OCI-LY1 (cell line): ENCODE measurements around the gene CRIM1.

Experiments
- H2AFZ ChIP-seq: fragments of 200-600 bp; sonication (generic), shearing (Covaris generic); 2 replicates; pipeline ENCODE4 v1.6.0; 2014; ENCODE audit warnings: antibody characterized with exemption, mild to moderate bottlenecking, low read length
- H3F3A ChIP-seq: fragments of 200-600 bp; sonication (generic), shearing (Covaris generic); 2 replicates; pipeline ENCODE4 v1.6.0; 2014; ENCODE audit warnings: mild to moderate bottlenecking, antibody characterized with exemption, low read length, moderate library complexity; ENCODE audit not compliant: insufficient read depth
- H3K27ac ChIP-seq: fragments of 200-600 bp; sonication (generic); 2 replicates; pipeline ENCODE4 v1.5.1; 2014; ENCODE audit warnings: low read length, mixed run types, mild to moderate bottlenecking, low read depth; ENCODE audit not compliant: poor library complexity, severe bottlenecking
- H3K27me3 ChIP-seq: fragments of 200-600 bp; sonication (generic); 2 replicates; pipeline ENCODE4 v1.6.0; 2014; ENCODE audit warnings: antibody characterized with exemption, mild to moderate bottlenecking, low read length, moderate library complexity; ENCODE audit not compliant: insufficient read depth
- H3K36me3 ChIP-seq: fragments of 200-600 bp; sonication (generic); 2 replicates; pipeline ENCODE4 v1.6.1; 2014; ENCODE audit warnings: mild to moderate bottlenecking, antibody characterized with exemption, low read length, moderate library complexity, mixed read lengths; ENCODE audit not compliant: insufficient read depth
- H3K4me1 ChIP-seq: fragments of 200-600 bp; sonication (generic); 2 replicates; pipeline ENCODE4 v1.5.1; 2014; ENCODE audit warnings: mild to moderate bottlenecking, low read length, moderate library complexity; ENCODE audit not compliant: insufficient read depth, severe bottlenecking
- H3K4me2 ChIP-seq: fragments of 200-600 bp; sonication (generic), shearing (Covaris generic); 2 replicates; pipeline ENCODE4 v1.6.1; 2014; ENCODE audit warnings: low read length
- H3K4me3 ChIP-seq: fragments of 200-600 bp; sonication (generic); 2 replicates; pipeline ENCODE4 v1.5.1; 2014; ENCODE audit warnings: low read length, low read depth, mild to moderate bottlenecking, mixed read lengths; ENCODE audit not compliant: poor library complexity, severe bottlenecking
- H3K79me2 ChIP-seq: fragments of 200-600 bp; shearing (Covaris generic); 2 replicates; pipeline ENCODE4 v1.6.1; 2016; ENCODE audit warnings: mixed run types, low read length, mixed read lengths; ENCODE audit not compliant: insufficient read depth
- H3K9ac ChIP-seq: fragments of 200-600 bp; sonication (generic), shearing (Covaris generic); 2 replicates; pipeline ENCODE4 v1.6.1; 2014; ENCODE audit warnings: mild to moderate bottlenecking, low read length, mixed read lengths
- H3K9me2 ChIP-seq: fragments of 200-600 bp; sonication (generic), shearing (Covaris generic); 2 replicates; pipeline ENCODE4 v1.6.1; 2014; ENCODE audit warnings: low read depth, mild to moderate bottlenecking, low read length, mixed read lengths
- H3K9me3 ChIP-seq: fragments of 200-600 bp; shearing (Covaris generic); 2 replicates; pipeline ENCODE4 v1.6.1; 2014; ENCODE audit warnings: low read length, mixed read lengths
- H4K20me1 ChIP-seq: fragments of 200-600 bp; sonication (generic), shearing (Covaris generic); 2 replicates; pipeline ENCODE4 v1.6.0; 2016; ENCODE audit warnings: mild to moderate bottlenecking, low read length; ENCODE audit not compliant: insufficient read depth
- CTCF ChIP-seq: fragments of 200-600 bp; sonication (generic), shearing (Covaris generic); IDR thresholded peaks from 2 replicates; pipeline ENCODE4 v1.5.1; 2017; ENCODE audit warnings: mild to moderate bottlenecking, antibody characterized with exemption, low read length, moderate library complexity, mixed read lengths
- EZH2 ChIP-seq: fragments of 200-600 bp; sonication (generic), shearing (Covaris generic); IDR thresholded peaks from 2 replicates; pipeline ENCODE4 v1.8.0; 2017; ENCODE audit warnings: borderline replicate concordance, mixed run types, mild to moderate bottlenecking, antibody characterized with exemption, low read length, moderate library complexity, mixed read lengths

CRIM1 gene

DNA sequence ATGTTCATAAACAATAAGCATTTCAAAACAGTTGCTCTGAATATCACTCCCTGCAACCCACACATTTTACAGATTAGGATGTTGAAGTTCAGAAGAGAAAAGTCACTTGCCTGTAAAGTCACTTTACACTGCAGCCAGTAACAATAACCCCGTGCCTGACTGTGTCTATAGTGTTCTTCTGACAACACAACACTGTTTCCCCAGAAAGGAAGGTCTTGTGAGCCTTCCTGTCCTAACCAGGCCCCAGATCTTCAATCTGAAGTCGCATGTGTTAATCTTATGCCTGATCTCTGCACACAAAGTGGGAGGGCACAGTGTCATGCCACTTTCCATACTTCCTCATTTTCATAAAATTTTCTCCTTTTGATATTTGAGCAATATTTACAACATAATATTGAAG, 122.2 kb downstream of the CRIM1 start:
- no peaks in the 10 kb centered on the region for H3K79me2 ChIP-seq
- H4K20me1 ChIP-seq = no peaks in the 10 kb centered on the region
- no peak overlapping the region for H3K27ac ChIP-seq
- no peaks in the 10 kb centered on the region for H3K9me2 ChIP-seq
- TF ChIP-seq CTCF = no peak
- no peak for TF ChIP-seq EZH2
- H3K4me1 ChIP-seq = no peaks in the 10 kb centered on the region
- no peak overlapping the region for H3K4me3 ChIP-seq
- H3K4me2 ChIP-seq = no peak overlapping the region
- H3K27me3 ChIP-seq = no peaks in the 10 kb centered on the region
- no peaks in the 10 kb centered on the region for H3K36me3 ChIP-seq
- H3F3A ChIP-seq = no peaks in the 10 kb centered on the region
- H3K9ac ChIP-seq = no peak overlapping the region
- peaks cover 9% of the 10 kb centered on the region; the same call in 1 of the 2 replicates for H3K9me3 ChIP-seq
- H2AFZ ChIP-seq = no peak overlapping the region

GRCh38 chr2:36478332-36478738, 122.8 kb downstream of the CRIM1 start:
- H3K27ac ChIP-seq = no peak overlapping the region

DNA sequence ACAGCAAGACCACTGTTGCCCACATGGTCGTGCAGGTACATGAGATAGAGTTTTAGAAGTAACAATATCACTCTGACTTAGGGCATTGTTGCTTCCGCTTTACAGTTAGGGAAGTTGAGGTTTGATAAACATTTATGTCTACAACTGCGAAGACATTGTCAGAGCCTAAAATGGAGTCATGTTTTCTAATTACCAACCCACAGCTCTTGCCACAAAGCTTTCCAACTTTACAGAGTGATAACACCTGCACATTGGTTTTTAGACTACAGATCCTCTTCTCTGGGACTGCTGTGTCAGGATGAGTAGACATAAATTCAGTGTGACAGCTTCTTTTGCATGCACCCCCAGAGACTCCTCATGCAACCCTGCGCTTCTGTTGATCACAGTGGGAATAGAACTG, 123.4 kb downstream of the CRIM1 start:
- TF ChIP-seq EZH2 (no peak), CTCF (no peak)
- H3K36me3 ChIP-seq = no peaks in the 10 kb centered on the region

More at GRCh38 chr2:36478332-36478738, 122.8 kb downstream of the CRIM1 start:
- H3K4me2 ChIP-seq = no peak overlapping the region
- H3K4me1 ChIP-seq = no peaks in the 10 kb centered on the region
- no peaks in the 10 kb centered on the region for H3K9me2 ChIP-seq
- H3K9me3 ChIP-seq = peaks cover 9% of the 10 kb centered on the region; the same call in 1 of the 2 replicates
- H4K20me1 ChIP-seq = no peaks in the 10 kb centered on the region
- no peaks in the 10 kb centered on the region for H3K36me3 ChIP-seq
- TF ChIP-seq CTCF (no peak), EZH2 (no peak)
- no peak overlapping the region for H3K4me3 ChIP-seq
- H3K79me2 ChIP-seq = no peaks in the 10 kb centered on the region
- no peaks in the 10 kb centered on the region for H3K27me3 ChIP-seq
- H2AFZ ChIP-seq = no peak overlapping the region
- H3K9ac ChIP-seq = no peak overlapping the region
- H3F3A ChIP-seq = no peaks in the 10 kb centered on the region

More for the DNA sequence above, 123.4 kb downstream of the CRIM1 start:
- Histone ChIP-seq H3K4me2 (no peak overlapping the region), H3K9me3 (peaks cover 9% of the 10 kb centered on the region; the same call in 1 of the 2 replicates), H3K79me2 (no peaks in the 10 kb centered on the region), H3K4me3 (no peak overlapping the region), H3K27ac (no peak overlapping the region), H3K9ac (no peak overlapping the region), H3F3A (no peaks in the 10 kb centered on the region), H2AFZ (no peak overlapping the region), H3K27me3 (no peaks in the 10 kb centered on the region), H3K9me2 (no peaks in the 10 kb centered on the region), H3K4me1 (no peaks in the 10 kb centered on the region), H4K20me1 (no peaks in the 10 kb centered on the region)
